CD4-positive, alpha-beta T cell (primary cell): ENCODE measurements around the gene CDT1. TPM values are rescaled to one million over a fixed set of nuclear protein-coding genes. Genes with fewer than 3 reads are reported as not detected.

Source experiments
- ATAC-seq: fragments of 200-7000 bp; cut with Tn5 transposase; one replicate; pipeline ENCODE4 v1.10.0; 2022; ENCODE audit warnings: mild to moderate bottlenecking; ENCODE audit not compliant: poor library complexity
- CTCF ChIA-PET: fragments of 350-600 bp; sonication (Branson Sonifier 250); formaldehyde crosslinking; loops from one replicate; lab custom pipeline; 2021; ENCODE audit warnings: antibody characterized with exemption, inconsistent platforms; lab: Charles Lee
- POLR2A ChIA-PET: fragments of 350-600 bp; sonication (Branson Sonifier 250); formaldehyde crosslinking; loops from one replicate; lab custom pipeline; 2021; ENCODE audit warnings: antibody characterized with exemption, inconsistent platforms; lab: Charles Lee
- DNase-seq, 14 experiments: peaks; one replicate each; pipeline ENCODE4 v3.0.0-alpha.2; 2013 to 2020; ENCODE audit warnings: mixed read lengths in 2 of 14
- H3K27ac ChIP-seq, 2 donors: one replicate each; pipeline versions ENCODE4 v1.5.1 to v1.7.0; 2013; ENCODE audit warnings: low read length in 2 of 2, low read depth in 1 of 2, mild to moderate bottlenecking in 1 of 2
- H3K27me3 ChIP-seq, 2 experiments: 1 replicate in 1 of 2; 2 replicates in 1 of 2; pipeline versions ENCODE4 v1.6.1 to v1.7.0; 2013; ENCODE audit warnings: low read length in 2 of 2, control low read depth in 1 of 2, mild to moderate bottlenecking in 1 of 2, moderate library complexity in 1 of 2; ENCODE audit not compliant: insufficient read depth in 2 of 2, control insufficient read depth in 1 of 2
- H3K36me3 ChIP-seq: one replicate; pipeline ENCODE4 v1.6.1; 2013; ENCODE audit warnings: low read length, control low read depth; ENCODE audit not compliant: insufficient read depth
- H3K4me1 ChIP-seq: one replicate; pipeline ENCODE4 v1.6.1; 2013; ENCODE audit warnings: low read length, control low read depth; ENCODE audit not compliant: insufficient read depth
- H3K4me3 ChIP-seq: one replicate; pipeline ENCODE4 v1.5.1; 2013; ENCODE audit warnings: mild to moderate bottlenecking, low read length, moderate library complexity
- H3K9me3 ChIP-seq, 2 experiments: 1 replicate in 1 of 2; 2 replicates in 1 of 2; pipeline versions ENCODE4 v1.6.1 to v1.7.0; 2013; ENCODE audit warnings: low read length in 2 of 2, mild to moderate bottlenecking in 2 of 2, control low read depth in 1 of 2, moderate library complexity in 1 of 2; ENCODE audit not compliant: control insufficient read depth in 1 of 2, insufficient read depth in 1 of 2
- H3K27ac Mint-ChIP-seq: one replicate; pipeline ENCODE4 v1.8.0; 2020; ENCODE audit warnings: mixed read lengths
- H3K27me3 Mint-ChIP-seq: one replicate; pipeline ENCODE4 v1.8.0; 2021; ENCODE audit warnings: mixed read lengths
- H3K36me3 Mint-ChIP-seq: one replicate; pipeline ENCODE4 v1.8.0; 2021; ENCODE audit warnings: low read depth, mixed read lengths
- H3K4me1 Mint-ChIP-seq: one replicate; pipeline ENCODE4 v1.8.0; 2021; ENCODE audit warnings: low read depth, mixed read lengths
- H3K4me3 Mint-ChIP-seq: one replicate; pipeline ENCODE4 v1.8.0; 2020; ENCODE audit warnings: mild to moderate bottlenecking, mixed read lengths
- H3K9me3 Mint-ChIP-seq: one replicate; pipeline ENCODE4 v1.8.0; 2020; ENCODE audit warnings: mixed read lengths
- CTCF ChIP-seq: fragments of 200-600 bp; IDR thresholded peaks from one replicate; pipeline ENCODE4 v1.8.0; 2022; ENCODE audit warnings: antibody characterized with exemption, mild to moderate bottlenecking
- intact Hi-C, 2 experiments: fragments of 100-400 bp; cut with DNase I in 1 of 2; cut with micrococcal nuclease in 1 of 2; formaldehyde crosslinking; loops; one replicate each; pipeline versions ENCODE4 v1.15.1 to v1.9.0; 2023 to 2025; cut with DNase I, micrococcal nuclease
- total RNA-seq, 174 experiments: library from RNA in 2 of 174; stranded (reverse) in 2 of 174; gene quantifications; one replicate each; pipeline ENCODE4 v1.2.3 and lab custom pipeline; 2021 to 2026

CDT1 gene
- total RNA-seq, 2 experiments from 2014 or later = 0.47 to 1.0 TPM

- ChIA-PET CTCF (no interaction called here), POLR2A (interaction anchor here (1.5 to 2.2 kb wide), 3 partner anchors 10 to 60 kb away, joined by 4 to 14 read pairs (median 7); no protein-coding TSS in a partner anchor)
- H3K4me1 Mint-ChIP-seq = peaks cover 13% of the 10 kb centered on the region
- no peak overlapping the region for H3K27ac ChIP-seq
- no peak overlapping the region for H3K27ac Mint-ChIP-seq
- peaks cover 19% of the 10 kb centered on the region for H3K36me3 ChIP-seq
- H3K9me3 ChIP-seq = peaks cover 0 to 10% of the 10 kb centered on the region in 2 experiments
- intact Hi-C loops = no loop called here
- DNase-seq (no peak), ATAC-seq (no peak)
- peaks cover 80% of the 10 kb centered on the region for H3K4me1 ChIP-seq
- no peaks in the 10 kb centered on the region for H3K9me3 Mint-ChIP-seq
- H3K4me3 ChIP-seq = no peak overlapping the region
- H3K27me3 ChIP-seq = no peaks in the 10 kb centered on the region
- H3K27me3 Mint-ChIP-seq = no peaks in the 10 kb centered on the region
- peaks cover 5% of the 10 kb centered on the region for H3K36me3 Mint-ChIP-seq
- no peak overlapping the region for H3K4me3 Mint-ChIP-seq
- no peak for TF ChIP-seq CTCF
Measured at GRCh38 chr16:88760424-88761142, 43.0 kb upstream of the CDT1 start.

GRCh38 chr16:88761143-88761534, 42.5 kb upstream of the CDT1 start:
- Histone ChIP-seq H3K27me3 (no peaks in the 10 kb centered on the region), H3K36me3 (peaks cover 19% of the 10 kb centered on the region), H3K4me1 (peaks cover 79% of the 10 kb centered on the region), H3K27ac (no peak overlapping the region), H3K9me3 (peaks cover 0 to 10% of the 10 kb centered on the region in 2 experiments), H3K4me3 (no peak overlapping the region)
- ChIA-PET POLR2A (no interaction called here), CTCF (no interaction called here)
- Mint-ChIP-seq H3K36me3 (peaks cover 5% of the 10 kb centered on the region), H3K9me3 (no peaks in the 10 kb centered on the region), H3K4me3 (no peak overlapping the region), H3K27ac (no peak overlapping the region), H3K27me3 (no peaks in the 10 kb centered on the region), H3K4me1 (peaks cover 13% of the 10 kb centered on the region)
- no peak for ATAC-seq
- no peak for DNase-seq
- intact Hi-C loops = no loop called here
- TF ChIP-seq CTCF = no peak

DNA sequence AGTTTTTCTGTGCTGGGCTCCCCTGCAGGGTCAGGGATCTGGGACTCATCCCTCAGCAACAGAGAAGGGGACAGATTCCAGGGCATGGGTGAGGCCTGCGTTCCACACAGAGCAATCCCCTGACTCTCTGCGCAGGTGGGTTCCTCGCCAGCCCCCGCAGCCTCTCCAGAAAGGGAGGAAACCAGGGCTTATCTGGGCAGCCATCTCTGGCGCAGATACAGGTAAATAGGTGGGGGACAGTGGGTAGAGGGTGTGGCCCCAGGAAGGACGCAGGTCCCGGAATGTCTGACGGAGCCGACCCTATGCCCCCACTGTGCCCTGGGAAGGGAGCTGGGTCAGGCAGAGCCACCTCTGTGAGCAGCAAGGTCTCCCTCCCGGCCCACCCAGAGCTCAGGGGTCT, 41.8 kb upstream of the CDT1 start:
- DNase-seq (no peak), ATAC-seq (no peak)
- Histone ChIP-seq H3K27me3 (no peaks in the 10 kb centered on the region), H3K4me3 (no peak overlapping the region), H3K36me3 (peaks cover 20% of the 10 kb centered on the region), H3K27ac (no peak overlapping the region), H3K4me1 (peaks cover 86% of the 10 kb centered on the region), H3K9me3 (peaks cover 0 to 10% of the 10 kb centered on the region in 2 experiments)
- ChIA-PET CTCF (no interaction called here), POLR2A (no interaction called here)
- intact Hi-C loops = no loop called here
- peaks cover 14% of the 10 kb centered on the region for H3K4me1 Mint-ChIP-seq
- H3K36me3 Mint-ChIP-seq = peaks cover 5% of the 10 kb centered on the region
- H3K9me3 Mint-ChIP-seq = no peaks in the 10 kb centered on the region
- no peak overlapping the region for H3K4me3 Mint-ChIP-seq
- no peak overlapping the region for H3K27ac Mint-ChIP-seq
- no peak for TF ChIP-seq CTCF
- H3K27me3 Mint-ChIP-seq = no peaks in the 10 kb centered on the region
